Upper lobe of left lung (tissue), 6 donors: Measurements from ENCODE around the gene PHF21A. TPM values are rescaled to one million over a fixed set of nuclear protein-coding genes. Genes with fewer than 3 reads are reported as not detected.

ENCODE experiments used
- ATAC-seq, 2 donors: fragments of 200-7000 bp; cut with Tn5 transposase; one replicate each; pipeline ENCODE4 v1.9.1; 2022; ENCODE audit warnings: mild to moderate bottlenecking in 2 of 2, moderate library complexity in 2 of 2; ENCODE audit not compliant: low FRiP score in 2 of 2
- DNase-seq, 2 donors: peaks; one replicate each; pipeline ENCODE4 v3.0.0-alpha.2; 2019 to 2020
- H3K27ac ChIP-seq, 4 donors: fragments of 200-600 bp; sonication (generic); one replicate each; pipeline ENCODE4 v1.5.1; 2016 to 2019
- H3K27me3 ChIP-seq, 4 donors: fragments of 200-600 bp; sonication (generic); one replicate each; pipeline ENCODE4 v1.5.1; 2017 to 2019
- H3K36me3 ChIP-seq, 4 donors: fragments of 200-600 bp; sonication (generic); one replicate each; pipeline ENCODE4 v1.5.1; 2016 to 2019
- H3K4me1 ChIP-seq, 4 donors: fragments of 200-600 bp; sonication (generic); one replicate each; pipeline ENCODE4 v1.5.1; 2018 to 2019
- H3K4me3 ChIP-seq, 4 donors: fragments of 200-600 bp; sonication (generic); one replicate each; pipeline ENCODE4 v1.5.1; 2017 to 2019; ENCODE audit warnings: mild to moderate bottlenecking in 2 of 4, moderate library complexity in 1 of 4
- H3K9me3 ChIP-seq, 4 donors: fragments of 200-600 bp; sonication (generic); one replicate each; pipeline ENCODE4 v1.5.1; 2018 to 2019
- EP300 ChIP-seq, 4 donors: sonication (generic); formaldehyde crosslinking; IDR thresholded peaks; one replicate each; pipeline ENCODE4 v1.5.1; 2017; ENCODE audit warnings: antibody characterized with exemption in 4 of 4, control low read depth in 2 of 4
- POLR2A ChIP-seq, 4 donors: fragments of 450-650 bp; IDR thresholded peaks; one replicate each; pipeline ENCODE4 v1.5.1; 2016 to 2017; ENCODE audit warnings: antibody characterized with exemption in 4 of 4, mild to moderate bottlenecking in 2 of 4
- POLR2AphosphoS5 ChIP-seq, 2 donors: sonication (generic); formaldehyde crosslinking; IDR thresholded peaks; one replicate each; pipeline ENCODE4 v1.5.1; 2017; ENCODE audit warnings: antibody characterized with exemption in 2 of 2
- WGBS, 2 donors: methylation state at CpG; one replicate each; pipeline ENCODE4 v1.1.5; 2017 to 2018; 5-methylcytosine and 5-hydroxymethylcytosine counted together
- total RNA-seq, 6 donors: library from RNA; depleted of rRNA in 4 of 6; stranded (reverse); fragments of >200 nt in 4 of 6; gene quantifications; one replicate each; pipeline versions ENCODE4 v1.1.0 to v1.2.1, GENCODE V29; 2016 to 2021
- TF ChIP-seq, protein P1 (sequence below), 6 experiments: fragments of 450-650 bp in 4 of 6; fragments of 200-600 bp in 2 of 6; sonication (generic) in 2 of 6; IDR thresholded peaks; one replicate each; pipeline ENCODE4 v1.5.1; 2016 to 2019; ENCODE audit warnings: antibody characterized with exemption in 6 of 6
- donor health status: DM: no; HTN: no; CAD: no; lungs with moderate emphysema.
- donor health status: DM: no; HTN: yes; CAD: no; lungs with severe emphysema.

The PHF21A gene
- total RNA-seq, 6 donors from 2014 or later = 21.1 to 99.5 (median 52.2) TPM

DNA sequence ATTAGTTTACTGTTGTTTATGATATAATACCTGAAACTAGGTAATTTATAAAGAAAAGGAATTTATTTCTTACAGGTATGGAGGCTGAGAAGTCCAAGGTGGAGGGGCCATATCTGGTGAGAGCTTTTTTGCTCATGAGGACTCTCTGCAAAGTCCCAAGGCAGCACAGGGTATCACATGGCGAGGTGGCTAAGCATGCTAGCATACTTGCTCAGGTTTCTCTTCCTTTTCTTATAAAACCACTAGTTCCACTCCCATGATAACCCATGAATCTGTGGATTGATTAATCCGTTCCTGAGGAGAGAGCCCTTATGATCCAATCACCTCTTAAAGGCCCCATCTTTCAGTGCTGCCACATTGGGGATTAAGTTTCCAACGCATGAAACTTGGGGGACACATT is 82.7 kb downstream of the PHF21A start:
- DNase-seq (no peak), ATAC-seq (no peak)
- Histone ChIP-seq H3K4me3 (no peak overlapping the region), H3K27ac (no peak overlapping the region), H3K27me3 (no peaks in the 10 kb centered on the region), H3K36me3 (no peaks in the 10 kb centered on the region), H3K4me1 (peaks cover 0 to 13% (median 11%) of the 10 kb centered on the region in 4 donors), H3K9me3 (no peaks in the 10 kb centered on the region)
- 87 to 88% methylated on average over 3 of the region's 3 CpGs for WGBS, 2 donors
- no peak for TF ChIP-seq POLR2A (IDR thresholded peaks at IDR 0.05)

DNA sequence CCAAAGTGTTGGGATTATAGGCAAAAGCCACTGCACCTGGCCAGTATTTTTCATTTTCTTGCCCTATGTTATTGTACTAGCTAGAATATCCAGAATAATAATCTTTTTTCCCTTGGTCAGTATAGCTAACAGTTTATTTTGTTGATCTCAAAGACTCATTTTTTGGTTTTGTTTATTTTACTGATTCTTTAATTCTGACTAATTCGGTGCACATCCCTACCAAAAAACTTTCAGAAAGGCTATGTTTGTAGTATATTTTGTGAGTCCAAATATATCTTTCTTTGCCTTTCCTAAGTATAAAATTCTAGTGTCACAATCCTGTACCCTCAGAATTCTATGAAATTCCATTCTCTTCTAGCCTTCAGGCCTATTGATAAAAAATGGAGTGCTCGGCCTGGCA is 84.3 kb downstream of the PHF21A start:
- no peaks in the 10 kb centered on the region for H3K36me3 ChIP-seq
- no peak for DNase-seq

DNA sequence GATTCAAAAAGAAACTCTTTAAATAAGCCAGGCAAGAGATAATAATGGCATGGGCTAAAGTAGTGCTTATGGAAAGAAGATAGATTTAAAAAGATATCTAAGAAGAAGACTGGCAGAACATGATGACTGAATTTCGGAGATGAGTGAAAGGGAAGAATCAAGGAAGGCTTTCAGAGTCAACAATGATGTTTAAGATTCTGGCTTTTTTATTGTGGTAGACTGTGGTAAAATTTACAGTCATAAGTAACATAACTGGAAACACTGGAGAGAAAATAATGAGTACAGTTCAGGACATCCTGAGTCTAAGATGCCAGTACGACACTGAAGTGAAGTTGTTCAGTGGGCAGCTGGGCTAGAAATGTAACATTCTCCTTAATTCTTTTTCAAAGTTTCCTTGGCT is 85.2 kb downstream of the PHF21A start:
- TF ChIP-seq, protein P1, sequence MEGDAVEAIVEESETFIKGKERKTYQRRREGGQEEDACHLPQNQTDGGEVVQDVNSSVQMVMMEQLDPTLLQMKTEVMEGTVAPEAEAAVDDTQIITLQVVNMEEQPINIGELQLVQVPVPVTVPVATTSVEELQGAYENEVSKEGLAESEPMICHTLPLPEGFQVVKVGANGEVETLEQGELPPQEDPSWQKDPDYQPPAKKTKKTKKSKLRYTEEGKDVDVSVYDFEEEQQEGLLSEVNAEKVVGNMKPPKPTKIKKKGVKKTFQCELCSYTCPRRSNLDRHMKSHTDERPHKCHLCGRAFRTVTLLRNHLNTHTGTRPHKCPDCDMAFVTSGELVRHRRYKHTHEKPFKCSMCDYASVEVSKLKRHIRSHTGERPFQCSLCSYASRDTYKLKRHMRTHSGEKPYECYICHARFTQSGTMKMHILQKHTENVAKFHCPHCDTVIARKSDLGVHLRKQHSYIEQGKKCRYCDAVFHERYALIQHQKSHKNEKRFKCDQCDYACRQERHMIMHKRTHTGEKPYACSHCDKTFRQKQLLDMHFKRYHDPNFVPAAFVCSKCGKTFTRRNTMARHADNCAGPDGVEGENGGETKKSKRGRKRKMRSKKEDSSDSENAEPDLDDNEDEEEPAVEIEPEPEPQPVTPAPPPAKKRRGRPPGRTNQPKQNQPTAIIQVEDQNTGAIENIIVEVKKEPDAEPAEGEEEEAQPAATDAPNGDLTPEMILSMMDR (IDR thresholded peaks at IDR 0.05) = no peak
- no peak for TF ChIP-seq POLR2AphosphoS5 (IDR thresholded peaks at IDR 0.05)
- no peak for TF ChIP-seq EP300 (IDR thresholded peaks at IDR 0.05)
- no peak for TF ChIP-seq POLR2A (IDR thresholded peaks at IDR 0.05)
- H3K36me3 ChIP-seq = no peaks in the 10 kb centered on the region
- DNase-seq (no peak), ATAC-seq (no peak)
- H3K9me3 ChIP-seq = no peaks in the 10 kb centered on the region
- H3K27me3 ChIP-seq = no peaks in the 10 kb centered on the region
- no peak overlapping the region for H3K4me3 ChIP-seq
- 88 to 96% methylated on average over 2 of the region's 2 CpGs for WGBS, 2 donors
- no peak overlapping the region for H3K27ac ChIP-seq
- H3K4me1 ChIP-seq = peaks cover 0 to 13% (median 11%) of the 10 kb centered on the region in 4 donors

More for the DNA sequence above, 84.3 kb downstream of the PHF21A start:
- TF ChIP-seq POLR2A (IDR thresholded peaks at IDR 0.05) = no peak
- TF ChIP-seq, protein P1 (IDR thresholded peaks at IDR 0.05) = no peak
- TF ChIP-seq EP300 (IDR thresholded peaks at IDR 0.05) = no peak
- TF ChIP-seq POLR2AphosphoS5 (IDR thresholded peaks at IDR 0.05) = no peak
- Histone ChIP-seq H3K4me3 (no peak overlapping the region), H3K4me1 (peaks cover 0 to 13% (median 11%) of the 10 kb centered on the region in 4 donors), H3K27ac (no peak overlapping the region), H3K27me3 (no peaks in the 10 kb centered on the region), H3K9me3 (no peaks in the 10 kb centered on the region)
- ATAC-seq = no peak
- WGBS, 2 donors = 93 to 97% methylated on average over 2 of the region's 2 CpGs

DNA sequence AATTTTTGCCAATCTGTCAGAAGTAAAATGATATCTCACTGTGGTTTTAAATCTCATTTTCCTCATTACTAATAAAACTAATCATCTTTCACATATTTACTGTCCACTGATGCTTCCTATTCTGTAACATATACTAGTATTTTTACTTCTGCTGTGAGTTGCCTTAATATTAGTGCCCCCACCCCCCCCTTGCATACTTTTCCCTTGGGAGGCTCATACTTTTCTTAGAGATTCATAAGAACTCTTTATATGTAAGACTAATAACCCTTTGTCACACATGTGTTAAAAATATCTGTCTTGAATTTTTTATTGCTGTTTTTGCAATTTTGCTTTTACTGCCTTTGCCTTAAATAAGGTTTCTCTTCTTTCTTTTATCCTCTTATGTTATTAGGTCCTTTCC is 87.2 kb downstream of the PHF21A start:
- H3K27ac ChIP-seq = no peak overlapping the region
- TF ChIP-seq POLR2AphosphoS5 (IDR thresholded peaks at IDR 0.05) (no peak), EP300 (IDR thresholded peaks at IDR 0.05) (no peak), POLR2A (IDR thresholded peaks at IDR 0.05) (no peak)
- TF ChIP-seq, protein P1 (IDR thresholded peaks at IDR 0.05) = no peak

DNA sequence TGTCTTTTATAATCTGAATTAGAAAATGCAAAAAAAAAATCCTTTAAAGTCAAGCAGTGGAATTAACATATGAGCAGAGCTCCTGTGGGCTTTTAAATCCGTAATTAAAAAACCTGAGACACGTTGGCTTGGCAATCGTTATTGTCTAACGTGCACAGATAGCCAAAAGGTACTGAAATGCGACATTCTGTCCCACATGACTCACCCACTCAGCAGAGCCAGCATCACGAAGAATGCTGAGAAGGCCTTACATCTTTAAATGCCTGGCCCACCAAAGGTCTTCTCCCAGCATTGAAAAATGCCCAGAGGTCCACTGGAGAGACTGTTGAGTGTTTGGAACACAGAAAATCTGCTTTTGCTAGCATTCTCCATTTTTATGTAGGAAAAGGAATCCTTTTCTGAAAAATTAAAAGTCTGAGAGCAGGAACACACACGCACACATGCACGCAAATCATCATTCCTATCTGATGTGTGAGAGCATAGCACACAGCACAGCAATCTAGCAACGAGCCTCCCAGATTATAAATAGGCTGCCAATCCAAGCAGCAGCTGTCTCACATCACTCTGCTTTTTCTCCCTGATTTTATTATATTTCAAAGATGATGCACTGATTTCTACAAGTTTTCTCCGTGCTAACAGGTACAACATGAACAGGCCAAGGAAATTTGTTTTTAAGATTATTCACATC is 94.5 kb downstream of the PHF21A start:
- Histone ChIP-seq H3K36me3 (peaks cover 0 to 3% (median 0%) of the 10 kb centered on the region in 4 donors), H3K4me1 (no peaks in the 10 kb centered on the region), H3K27ac (no peak overlapping the region), H3K27me3 (no peaks in the 10 kb centered on the region), H3K4me3 (no peak overlapping the region), H3K9me3 (no peaks in the 10 kb centered on the region)
- ATAC-seq (no peak), DNase-seq (no peak)
- 76 to 79% methylated on average over 10 of the region's 10 CpGs for WGBS, 2 donors
- TF ChIP-seq POLR2A (IDR thresholded peaks at IDR 0.05) (no peak), EP300 (IDR thresholded peaks at IDR 0.05) (no peak), POLR2AphosphoS5 (IDR thresholded peaks at IDR 0.05) (no peak)
- TF ChIP-seq, protein P1 (IDR thresholded peaks at IDR 0.05) = no peak

More for the DNA sequence above, 87.2 kb downstream of the PHF21A start:
- no peak for ATAC-seq
- H3K36me3 ChIP-seq = no peaks in the 10 kb centered on the region
- H3K4me3 ChIP-seq = no peak overlapping the region
- H3K9me3 ChIP-seq = no peaks in the 10 kb centered on the region
- no peak for DNase-seq
- no peaks in the 10 kb centered on the region for H3K27me3 ChIP-seq
- H3K4me1 ChIP-seq = no peaks in the 10 kb centered on the region
